Fibroblast of upper back skin (primary cell): ENCODE results near the gene FHIP2A.

ENCODE experiments used
- DNase-seq: peaks from one replicate; pipeline ENCODE4 v3.0.0-alpha.2; 2013

The FHIP2A gene

GRCh38 chr10:114862456-114862855 is 40.9 kb downstream of the FHIP2A start:
- DNase-seq, result no peak

GRCh38 chr10:114867365-114867764 is 45.8 kb downstream of the FHIP2A start:
- DNase-seq, result no peak

- peak; percentile 38 for DNase-seq
Measured at GRCh38 chr10:114868870-114869519, 47.4 kb downstream of the FHIP2A start.

GRCh38 chr10:114869520-114869892 is 47.9 kb downstream of the FHIP2A start:
- peak; percentile 89 for DNase-seq

- DNase-seq, result peak; percentile 40
Measured at GRCh38 chr10:114870486-114870885, 48.9 kb downstream of the FHIP2A start.

GRCh38 chr10:114871379-114871778 is 49.8 kb downstream of the FHIP2A start:
- DNase-seq, result no peak
